Measurements from ENCODE around the gene BTBD6. TPM values are rescaled to one million over a fixed set of nuclear protein-coding genes. Genes with fewer than 3 reads are reported as not detected.
A peak's percentile ranks its signal among the peaks of the same experiment; 100 is the strongest.

Gene BTBD6
- total RNA-seq, 1 experiment from 2014 or later: 7.8 TPM

DNA sequence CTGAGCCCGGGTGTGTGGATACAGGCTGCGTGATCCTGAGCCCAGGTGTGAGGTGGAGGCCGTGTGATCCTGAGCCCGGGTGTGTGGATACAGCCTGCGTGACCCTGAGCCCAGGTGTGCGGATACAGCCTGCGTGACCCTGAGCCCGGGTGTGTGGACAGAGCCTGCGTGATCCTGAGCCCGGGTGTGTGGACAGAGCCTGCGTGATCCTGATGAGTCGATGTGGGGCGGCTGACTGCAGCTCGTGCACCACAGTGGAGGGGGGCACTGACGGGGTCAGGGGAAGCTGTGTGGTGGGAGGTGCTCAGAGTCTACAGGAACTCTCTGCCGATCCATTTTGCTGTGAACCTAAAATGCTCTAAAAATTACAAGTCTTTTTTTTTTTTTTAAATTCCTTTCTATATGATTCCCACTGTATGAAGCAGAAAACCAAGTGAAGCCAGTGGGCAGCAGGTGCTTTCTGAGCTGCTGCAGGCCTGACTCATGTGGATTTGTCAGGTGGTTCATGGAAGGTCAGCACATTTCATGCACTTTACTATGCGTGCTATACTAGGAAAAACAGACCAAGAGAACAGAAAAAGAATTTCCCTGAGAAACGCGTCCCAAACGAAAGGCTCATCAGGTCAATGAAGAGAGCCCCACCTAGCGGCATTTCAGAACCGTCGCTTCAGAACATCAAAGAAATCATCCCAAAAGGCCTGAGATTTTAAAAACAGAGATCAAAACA, 33.2 kb downstream of the BTBD6 start (continued):
- TF ChIP-seq, protein P1, sequence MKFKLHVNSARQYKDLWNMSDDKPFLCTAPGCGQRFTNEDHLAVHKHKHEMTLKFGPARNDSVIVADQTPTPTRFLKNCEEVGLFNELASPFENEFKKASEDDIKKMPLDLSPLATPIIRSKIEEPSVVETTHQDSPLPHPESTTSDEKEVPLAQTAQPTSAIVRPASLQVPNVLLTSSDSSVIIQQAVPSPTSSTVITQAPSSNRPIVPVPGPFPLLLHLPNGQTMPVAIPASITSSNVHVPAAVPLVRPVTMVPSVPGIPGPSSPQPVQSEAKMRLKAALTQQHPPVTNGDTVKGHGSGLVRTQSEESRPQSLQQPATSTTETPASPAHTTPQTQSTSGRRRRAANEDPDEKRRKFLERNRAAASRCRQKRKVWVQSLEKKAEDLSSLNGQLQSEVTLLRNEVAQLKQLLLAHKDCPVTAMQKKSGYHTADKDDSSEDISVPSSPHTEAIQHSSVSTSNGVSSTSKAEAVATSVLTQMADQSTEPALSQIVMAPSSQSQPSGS (CRISPR knock-in tag; IDR thresholded peaks at IDR 0.05; ENCODE audit: borderline replicate concordance, low read depth): no peak
- TF ChIP-seq PRDM15 (CRISPR knock-in tag; IDR thresholded peaks at IDR 0.05) (no peak), NFYB (CRISPR knock-in tag; conservative IDR thresholded peaks at IDR 0.05; ENCODE audit: low read depth) (no peak), ETV6 (CRISPR knock-in tag; IDR thresholded peaks at IDR 0.05) (no peak), FOXK1 (CRISPR knock-in tag; IDR thresholded peaks at IDR 0.05) (no peak), RORB (CRISPR knock-in tag; IDR thresholded peaks at IDR 0.05) (no peak), SMAD4 (CRISPR knock-in tag; IDR thresholded peaks at IDR 0.05) (no peak)
- TF ChIP-seq, protein P2, sequence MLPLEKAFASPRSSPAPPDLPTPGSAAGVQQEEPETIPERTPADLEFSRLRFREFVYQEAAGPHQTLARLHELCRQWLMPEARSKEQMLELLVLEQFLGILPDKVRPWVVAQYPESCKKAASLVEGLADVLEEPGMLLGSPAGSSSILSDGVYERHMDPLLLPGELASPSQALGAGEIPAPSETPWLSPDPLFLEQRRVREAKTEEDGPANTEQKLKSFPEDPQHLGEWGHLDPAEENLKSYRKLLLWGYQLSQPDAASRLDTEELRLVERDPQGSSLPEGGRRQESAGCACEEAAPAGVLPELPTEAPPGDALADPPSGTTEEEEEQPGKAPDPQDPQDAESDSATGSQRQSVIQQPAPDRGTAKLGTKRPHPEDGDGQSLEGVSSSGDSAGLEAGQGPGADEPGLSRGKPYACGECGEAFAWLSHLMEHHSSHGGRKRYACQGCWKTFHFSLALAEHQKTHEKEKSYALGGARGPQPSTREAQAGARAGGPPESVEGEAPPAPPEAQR (CRISPR knock-in tag; IDR thresholded peaks at IDR 0.05): no peak

DNA sequence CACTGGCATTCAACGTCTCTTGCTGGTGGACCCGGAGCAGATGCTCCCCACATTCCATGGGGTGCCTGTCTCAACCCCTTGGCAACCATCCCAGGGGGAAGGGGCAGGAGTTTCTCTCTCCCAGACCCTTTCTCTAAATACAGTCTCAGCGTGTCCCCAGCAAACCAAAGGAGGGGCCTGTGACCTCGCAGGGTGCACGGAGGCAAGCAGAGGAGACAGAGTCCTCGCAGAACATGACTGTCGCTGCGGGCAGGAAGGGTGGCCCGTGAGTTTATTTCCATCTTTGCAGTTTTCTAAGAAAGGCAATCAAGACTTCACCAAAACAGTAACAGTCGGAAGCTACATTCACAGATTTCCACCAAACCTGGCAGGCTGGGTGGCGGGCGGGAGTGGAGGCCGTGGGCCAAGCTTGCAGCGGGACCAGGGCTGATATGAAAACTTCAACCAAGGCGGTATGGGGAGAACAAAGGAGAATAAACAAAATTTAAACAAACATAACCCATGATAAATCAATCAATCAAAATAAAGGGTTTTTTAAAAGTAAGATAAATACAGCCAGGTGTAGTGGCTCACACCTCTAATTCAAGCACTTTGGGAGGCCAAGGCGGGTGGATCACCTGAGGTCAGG, 33.9 kb downstream of the BTBD6 start:
- H3K4me3 Mint-ChIP-seq: no peak overlapping the region
- H3K4me1 Mint-ChIP-seq: peaks cover 20% of the 10 kb centered on the region
- TF ChIP-seq, protein P3, sequence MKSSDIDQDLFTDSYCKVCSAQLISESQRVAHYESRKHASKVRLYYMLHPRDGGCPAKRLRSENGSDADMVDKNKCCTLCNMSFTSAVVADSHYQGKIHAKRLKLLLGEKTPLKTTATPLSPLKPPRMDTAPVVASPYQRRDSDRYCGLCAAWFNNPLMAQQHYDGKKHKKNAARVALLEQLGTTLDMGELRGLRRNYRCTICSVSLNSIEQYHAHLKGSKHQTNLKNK (CRISPR knock-in tag; IDR thresholded peaks at IDR 0.05): no peak
- TF ChIP-seq ZNF121 (CRISPR knock-in tag; IDR thresholded peaks at IDR 0.05) (no peak), JUN (CRISPR knock-in tag; IDR thresholded peaks at IDR 0.05) (no peak), AFF4 (CRISPR knock-in tag; IDR thresholded peaks at IDR 0.05; ENCODE audit: borderline replicate concordance) (no peak), TCF7 (CRISPR knock-in tag; IDR thresholded peaks at IDR 0.05; ENCODE audit: low read depth) (no peak), FOXP4 (CRISPR knock-in tag; IDR thresholded peaks at IDR 0.05) (no peak)
- TF ChIP-seq, protein P4, sequence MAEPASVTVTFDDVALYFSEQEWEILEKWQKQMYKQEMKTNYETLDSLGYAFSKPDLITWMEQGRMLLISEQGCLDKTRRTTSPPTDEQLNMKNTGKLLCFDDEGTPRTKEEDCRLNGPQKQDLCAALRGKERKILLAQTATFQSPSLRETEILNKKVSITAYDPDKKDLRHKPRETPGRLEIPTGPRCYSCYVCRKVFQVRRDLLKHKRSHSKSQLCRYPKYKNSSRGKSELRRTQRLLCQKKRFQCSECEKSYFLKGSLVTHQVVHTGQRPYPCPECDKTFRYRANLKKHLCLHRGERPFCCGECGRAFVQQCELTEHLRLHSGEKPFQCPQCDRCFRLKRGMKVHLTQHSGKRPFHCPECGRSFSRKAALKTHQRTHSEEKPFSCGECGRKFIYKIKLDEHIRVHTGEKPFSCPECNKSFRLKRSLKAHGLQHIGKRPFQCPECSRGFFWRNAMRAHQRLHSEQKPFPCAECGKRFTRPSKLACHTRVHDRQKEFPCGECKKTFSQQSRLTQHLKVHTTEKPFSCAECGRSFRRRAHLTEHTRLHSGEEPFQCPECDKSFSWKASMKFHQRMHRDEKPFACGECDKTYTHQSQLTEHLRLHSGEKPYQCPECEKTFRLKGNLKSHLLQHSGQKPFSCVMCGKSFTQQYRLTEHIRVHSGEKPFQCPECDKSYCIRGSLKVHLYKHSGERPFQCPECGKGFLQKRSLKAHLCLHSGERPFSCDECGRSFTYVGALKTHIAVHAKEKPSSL (CRISPR knock-in tag; conservative IDR thresholded peaks at IDR 0.05): no peak
- DNase-seq (ENCODE audit: low spot score) (no peak), ATAC-seq (peak; percentile 17; the same call in 1 of the 2 replicates)
- H3K27ac Mint-ChIP-seq: peak overlapping the region; percentile 32
- POLR2A ChIA-PET: interaction anchor here (0.5 kb wide), 1 partner anchor 474 kb away, joined by 4 read pairs; no protein-coding TSS in a partner anchor
- H3K27me3 Mint-ChIP-seq (ENCODE audit: low read depth): no peaks in the 10 kb centered on the region
- no peaks in the 10 kb centered on the region for H3K9me3 Mint-ChIP-seq
- CTCF ChIA-PET: interaction anchor here (1.4 to 1.6 kb wide), 2 partner anchors 70 to 81 kb away, joined by 4 to 8 read pairs; no protein-coding TSS in a partner anchor
- no peaks in the 10 kb centered on the region for H3K36me3 Mint-ChIP-seq
